HCT116 (cell line): ENCODE measurements around the gene AGER. TPM values are rescaled to one million over a fixed set of nuclear protein-coding genes. Genes with fewer than 3 reads are reported as not detected.

Experiments
- ATAC-seq: fragments of 200-7000 bp; cut with Tn5 transposase; 2 replicates; pipeline ENCODE4 v1.9.1; 2020; ENCODE audit warnings: mild to moderate bottlenecking, moderate library complexity
- BruUV-seq: library from RNA; stranded (reverse); fragments of 400-500 nt; replicated peaks from 2 replicates; lab custom pipeline; 2021; lab: Mats Ljungman, UMichigan
- CTCF ChIA-PET: fragments of 300-600 bp; sonication (Branson Sonifier 250); formaldehyde crosslinking; loops from one replicate; lab custom pipeline; 2021; ENCODE audit warnings: antibody characterized with exemption; lab: Charles Lee
- POLR2A ChIA-PET: fragments of 300-600, 350-600 bp; sonication (Branson Sonifier 250); formaldehyde crosslinking; loops from one replicate; lab custom pipeline; 2021; ENCODE audit warnings: antibody characterized with exemption; lab: Charles Lee
- RAD21 ChIA-PET, 2 experiments: fragments of 300-600 bp; sonication (Branson Sonifier 250); formaldehyde crosslinking; loops; one replicate each; lab custom pipeline; 2023; ENCODE audit warnings: low total read pairs in 2 of 2; ENCODE audit not compliant: uncharacterized antibody in 2 of 2, unreplicated experiment in 2 of 2, low non-redundant PET in 1 of 2; lab: Charles Lee
- DNase-seq: peaks from one replicate; pipeline ENCODE4 v3.0.0-alpha.2; 2010; ENCODE audit warnings: low read depth, low spot score
- H2AFZ ChIP-seq: fragments of 200-600 bp; shearing (Covaris generic), sonication (generic); 2 replicates; pipeline ENCODE4 v1.6.1; 2017; ENCODE audit warnings: low read depth, mixed run types, mixed read lengths, antibody characterized with exemption, low read length; ENCODE audit not compliant: poor library complexity, severe bottlenecking
- H3K27ac ChIP-seq: 2 replicates; pipeline ENCODE4 v1.5.1; 2012; ENCODE audit warnings: low read depth, low read length
- H3K27me3 ChIP-seq: fragments of 200-600 bp; sonication (generic); 2 replicates; pipeline ENCODE4 v1.6.1; 2016; ENCODE audit warnings: mixed run types, low read length, mixed read lengths; ENCODE audit not compliant: insufficient read depth
- H3K36me3 ChIP-seq, 2 experiments: fragments of 200-500 bp in 1 of 2; fragments of 200-600 bp in 1 of 2; sonication (Bioruptor generic) in 1 of 2; sonication (generic) in 1 of 2; 2 replicates each; pipeline versions ENCODE4 v1.5.1 to v1.6.1; 2014 to 2016; ENCODE audit warnings: low read length in 2 of 2, inconsistent platforms in 1 of 2, mixed read lengths in 1 of 2, mixed run types in 1 of 2; ENCODE audit not compliant: insufficient read depth in 2 of 2, control insufficient read depth in 1 of 2
- H3K4me1 ChIP-seq, 2 experiments: fragments of 200-600 bp in 1 of 2; sonication (generic) in 1 of 2; 2 replicates each; pipeline versions ENCODE4 v1.5.1 to v1.6.1; 2012 to 2017; ENCODE audit warnings: low read length in 2 of 2, inconsistent platforms in 1 of 2, mild to moderate bottlenecking in 1 of 2, mixed read lengths in 1 of 2, mixed run types in 1 of 2, moderate library complexity in 1 of 2; ENCODE audit not compliant: insufficient read depth in 2 of 2, control insufficient read depth in 1 of 2
- H3K4me2 ChIP-seq: fragments of 200-600 bp; sonication (generic); 2 replicates; pipeline ENCODE4 v1.6.1; 2017; ENCODE audit warnings: mixed run types, low read length, mixed read lengths
- H3K4me3 ChIP-seq, 2 experiments: fragments of 200-600 bp in 1 of 2; sonication (generic) in 1 of 2; replicated peaks in 1 of 2; 2 replicates each; pipeline ENCODE4 v1.5.1; 2011 to 2016; ENCODE audit warnings: low read length in 2 of 2, control low read depth in 1 of 2, low read depth in 1 of 2, mild to moderate bottlenecking in 1 of 2, mixed read lengths in 1 of 2, mixed run types in 1 of 2
- H3K79me2 ChIP-seq: fragments of 200-600 bp; sonication (generic); 2 replicates; pipeline ENCODE4 v1.6.1; 2017; ENCODE audit warnings: mild to moderate bottlenecking, mixed run types, low read length, moderate library complexity, mixed read lengths; ENCODE audit not compliant: insufficient read depth
- H3K9ac ChIP-seq: fragments of 200-600 bp; sonication (generic); 2 replicates; pipeline ENCODE4 v1.6.1; 2016; ENCODE audit warnings: low read length, mixed read lengths
- H3K9me2 ChIP-seq: fragments of 200-600 bp; sonication (generic), shearing (Covaris generic); 2 replicates; pipeline ENCODE4 v1.6.1; 2017; ENCODE audit warnings: mixed run types, mild to moderate bottlenecking, moderate library complexity; ENCODE audit not compliant: insufficient read depth
- H3K9me3 ChIP-seq, 2 experiments: fragments of 200-500 bp in 1 of 2; fragments of 200-600 bp in 1 of 2; sonication (Bioruptor generic) in 1 of 2; sonication (generic) in 1 of 2; 2 replicates each; pipeline ENCODE4 v1.6.1; 2014 to 2017; ENCODE audit warnings: low read length in 2 of 2, mixed read lengths in 2 of 2, inconsistent platforms in 1 of 2, low read depth in 1 of 2, mild to moderate bottlenecking in 1 of 2, mixed run types in 1 of 2, moderate library complexity in 1 of 2; ENCODE audit not compliant: control insufficient read depth in 1 of 2, insufficient read depth in 1 of 2
- H4K20me1 ChIP-seq: fragments of 200-600 bp; sonication (generic), shearing (Covaris generic); 2 replicates; pipeline ENCODE4 v1.6.1; 2017; ENCODE audit warnings: mixed run types, mild to moderate bottlenecking, moderate library complexity; ENCODE audit not compliant: insufficient read depth
- CBX3 ChIP-seq: IDR thresholded peaks from 2 replicates; pipeline ENCODE4 v1.6.1; 2012; ENCODE audit warnings: low read depth
- EZH2 ChIP-seq: fragments of 200-600 bp; sonication (generic); IDR thresholded peaks from 2 replicates; pipeline ENCODE4 v1.6.1; 2017; ENCODE audit warnings: antibody characterized with exemption, mixed run types
- FOSL1 ChIP-seq: IDR thresholded peaks from 2 replicates; pipeline ENCODE4 v1.6.1; 2012; ENCODE audit warnings: low read depth
- JUND ChIP-seq: IDR thresholded peaks from 2 replicates; pipeline ENCODE4 v1.6.1; 2012
- POLR2A ChIP-seq: IDR thresholded peaks from 2 replicates; pipeline ENCODE4 v1.7.0; 2011; ENCODE audit warnings: borderline replicate concordance; ENCODE audit not compliant: insufficient read depth, insufficient read length; ENCODE audit errors: extremely low read depth
- POLR2AphosphoS5 ChIP-seq: IDR thresholded peaks from 2 replicates; pipeline ENCODE4 v1.6.1; 2011; ENCODE audit warnings: mild to moderate bottlenecking, low read depth, low read length, moderate library complexity
- RAD21 ChIP-seq: IDR thresholded peaks from 2 replicates; pipeline ENCODE4 v1.6.1; 2012; ENCODE audit warnings: low read depth, mild to moderate bottlenecking
- TCF7L2 ChIP-seq: IDR thresholded peaks from 2 replicates; pipeline ENCODE4 v1.7.0; 2011; ENCODE audit warnings: borderline replicate concordance, inconsistent platforms; ENCODE audit not compliant: insufficient read depth, insufficient read length; ENCODE audit errors: extremely low read depth
- YY1 ChIP-seq: IDR thresholded peaks from 2 replicates; pipeline ENCODE4 v1.6.1; 2011; ENCODE audit warnings: low read length, low read depth, moderate library complexity, mild to moderate bottlenecking; ENCODE audit not compliant: insufficient replicate concordance; ENCODE audit errors: extremely low read depth
- ZNF274 ChIP-seq: fragments of 200-500 bp; sonication (Bioruptor generic); IDR thresholded peaks from 2 replicates; pipeline ENCODE4 v1.6.1; 2014; ENCODE audit warnings: mild to moderate bottlenecking, low read depth, low read length, inconsistent platforms
- intact Hi-C: fragments of 100-400 bp; cut with micrococcal nuclease; formaldehyde crosslinking; loops from 2 replicates; pipeline ENCODE4 v1.10.0; 2022
- total RNA-seq: library from RNA; stranded (reverse); gene quantifications from one replicate; pipeline ENCODE4 v1.2.1, GENCODE V29; 2021; ENCODE audit not compliant: unreplicated experiment
- TF ChIP-seq, protein P1 (sequence below): IDR thresholded peaks from 2 replicates; pipeline ENCODE4 v1.6.1; 2012; ENCODE audit warnings: low read depth
- TF ChIP-seq, protein P2 (sequence below), 3 experiments: fragments of 200-600 bp in 1 of 3; sonication (generic) in 1 of 3; IDR thresholded peaks in 2 of 3; conservative IDR thresholded peaks in 1 of 3; 2 replicates each; pipeline ENCODE4 v1.5.1; 2012 to 2017; ENCODE audit warnings: low read depth in 2 of 3, low read length in 2 of 3, antibody characterized with exemption in 1 of 3, borderline replicate concordance in 1 of 3, control low read depth in 1 of 3, mild to moderate bottlenecking in 1 of 3, mixed read lengths in 1 of 3, mixed run types in 1 of 3, moderate library complexity in 1 of 3; ENCODE audit not compliant: insufficient read depth in 1 of 3
- TF ChIP-seq, protein P3 (sequence below): IDR thresholded peaks from 2 replicates; pipeline ENCODE4 v1.6.1; 2012

The AGER gene
- total RNA-seq, 1 experiment from 2014 or later, result 22.6 TPM

DNA sequence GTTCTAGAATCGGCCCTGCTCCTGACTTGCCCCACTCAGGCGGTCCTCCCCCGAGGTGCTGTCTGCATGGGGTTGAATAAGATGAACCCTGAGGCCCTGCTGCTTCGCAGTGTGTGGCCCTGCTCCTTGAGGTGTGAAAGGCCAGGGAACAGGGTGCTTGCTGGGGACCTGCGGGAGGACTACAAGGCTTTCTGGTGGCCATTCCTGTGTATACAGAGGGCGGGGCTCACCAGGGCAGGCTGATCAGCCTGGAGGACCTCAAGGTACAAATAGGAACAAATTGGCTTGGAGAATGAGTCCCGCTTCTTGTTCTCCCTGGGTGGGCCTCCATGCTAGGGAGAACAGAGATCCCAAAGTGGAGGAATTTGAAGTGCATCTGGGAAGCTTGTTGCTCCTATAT lies 34.1 kb upstream of the AGER start:
- intact Hi-C loops, result no loop called here
- no peaks in the 10 kb centered on the region for H3K9me2 ChIP-seq
- H3K9ac ChIP-seq, result no peak overlapping the region
- no peak overlapping the region for H3K4me3 ChIP-seq
- H3K36me3 ChIP-seq, result no peaks in the 10 kb centered on the region
- TF ChIP-seq CBX3, result no peak
- no peak for TF ChIP-seq TCF7L2
- no peak for TF ChIP-seq YY1
- no peak for TF ChIP-seq POLR2A
- TF ChIP-seq POLR2AphosphoS5, result no peak
- TF ChIP-seq, protein P1, sequence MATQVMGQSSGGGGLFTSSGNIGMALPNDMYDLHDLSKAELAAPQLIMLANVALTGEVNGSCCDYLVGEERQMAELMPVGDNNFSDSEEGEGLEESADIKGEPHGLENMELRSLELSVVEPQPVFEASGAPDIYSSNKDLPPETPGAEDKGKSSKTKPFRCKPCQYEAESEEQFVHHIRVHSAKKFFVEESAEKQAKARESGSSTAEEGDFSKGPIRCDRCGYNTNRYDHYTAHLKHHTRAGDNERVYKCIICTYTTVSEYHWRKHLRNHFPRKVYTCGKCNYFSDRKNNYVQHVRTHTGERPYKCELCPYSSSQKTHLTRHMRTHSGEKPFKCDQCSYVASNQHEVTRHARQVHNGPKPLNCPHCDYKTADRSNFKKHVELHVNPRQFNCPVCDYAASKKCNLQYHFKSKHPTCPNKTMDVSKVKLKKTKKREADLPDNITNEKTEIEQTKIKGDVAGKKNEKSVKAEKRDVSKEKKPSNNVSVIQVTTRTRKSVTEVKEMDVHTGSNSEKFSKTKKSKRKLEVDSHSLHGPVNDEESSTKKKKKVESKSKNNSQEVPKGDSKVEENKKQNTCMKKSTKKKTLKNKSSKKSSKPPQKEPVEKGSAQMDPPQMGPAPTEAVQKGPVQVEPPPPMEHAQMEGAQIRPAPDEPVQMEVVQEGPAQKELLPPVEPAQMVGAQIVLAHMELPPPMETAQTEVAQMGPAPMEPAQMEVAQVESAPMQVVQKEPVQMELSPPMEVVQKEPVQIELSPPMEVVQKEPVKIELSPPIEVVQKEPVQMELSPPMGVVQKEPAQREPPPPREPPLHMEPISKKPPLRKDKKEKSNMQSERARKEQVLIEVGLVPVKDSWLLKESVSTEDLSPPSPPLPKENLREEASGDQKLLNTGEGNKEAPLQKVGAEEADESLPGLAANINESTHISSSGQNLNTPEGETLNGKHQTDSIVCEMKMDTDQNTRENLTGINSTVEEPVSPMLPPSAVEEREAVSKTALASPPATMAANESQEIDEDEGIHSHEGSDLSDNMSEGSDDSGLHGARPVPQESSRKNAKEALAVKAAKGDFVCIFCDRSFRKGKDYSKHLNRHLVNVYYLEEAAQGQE, result no peak
- TF ChIP-seq ZNF274, result no peak
- TF ChIP-seq RAD21, result no peak
- TF ChIP-seq, protein P2, sequence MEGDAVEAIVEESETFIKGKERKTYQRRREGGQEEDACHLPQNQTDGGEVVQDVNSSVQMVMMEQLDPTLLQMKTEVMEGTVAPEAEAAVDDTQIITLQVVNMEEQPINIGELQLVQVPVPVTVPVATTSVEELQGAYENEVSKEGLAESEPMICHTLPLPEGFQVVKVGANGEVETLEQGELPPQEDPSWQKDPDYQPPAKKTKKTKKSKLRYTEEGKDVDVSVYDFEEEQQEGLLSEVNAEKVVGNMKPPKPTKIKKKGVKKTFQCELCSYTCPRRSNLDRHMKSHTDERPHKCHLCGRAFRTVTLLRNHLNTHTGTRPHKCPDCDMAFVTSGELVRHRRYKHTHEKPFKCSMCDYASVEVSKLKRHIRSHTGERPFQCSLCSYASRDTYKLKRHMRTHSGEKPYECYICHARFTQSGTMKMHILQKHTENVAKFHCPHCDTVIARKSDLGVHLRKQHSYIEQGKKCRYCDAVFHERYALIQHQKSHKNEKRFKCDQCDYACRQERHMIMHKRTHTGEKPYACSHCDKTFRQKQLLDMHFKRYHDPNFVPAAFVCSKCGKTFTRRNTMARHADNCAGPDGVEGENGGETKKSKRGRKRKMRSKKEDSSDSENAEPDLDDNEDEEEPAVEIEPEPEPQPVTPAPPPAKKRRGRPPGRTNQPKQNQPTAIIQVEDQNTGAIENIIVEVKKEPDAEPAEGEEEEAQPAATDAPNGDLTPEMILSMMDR (IDR thresholded peaks at IDR 0.05 in 2 of 3, conservative IDR thresholded peaks at IDR 0.05 in 1 of 3; ENCODE audit: borderline replicate concordance in 1 of 3, insufficient read depth in 1 of 3, low read depth in 2 of 3, low read length in 2 of 3), result no peak
- no peak for TF ChIP-seq EZH2
- no peak for TF ChIP-seq FOSL1
- TF ChIP-seq, protein P3, sequence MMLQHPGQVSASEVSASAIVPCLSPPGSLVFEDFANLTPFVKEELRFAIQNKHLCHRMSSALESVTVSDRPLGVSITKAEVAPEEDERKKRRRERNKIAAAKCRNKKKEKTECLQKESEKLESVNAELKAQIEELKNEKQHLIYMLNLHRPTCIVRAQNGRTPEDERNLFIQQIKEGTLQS, result no peak
- TF ChIP-seq JUND, result no peak
- H3K4me2 ChIP-seq, result no peak overlapping the region
- H3K79me2 ChIP-seq, result no peaks in the 10 kb centered on the region
- DNase-seq, result no peak
- H3K27ac ChIP-seq, result no peak overlapping the region
- H3K9me3 ChIP-seq, result no peaks in the 10 kb centered on the region
- H2AFZ ChIP-seq, result no peak overlapping the region
- ATAC-seq, result no peak
- H3K4me1 ChIP-seq, result no peaks in the 10 kb centered on the region
- no peaks in the 10 kb centered on the region for H4K20me1 ChIP-seq
- ChIA-PET CTCF (no interaction called here), POLR2A (no interaction called here), RAD21 (no interaction called here)
- no peaks in the 10 kb centered on the region for H3K27me3 ChIP-seq
- BruUV-seq, result no TSS peak
